ENCODE results near the gene ABCF2. TPM values are rescaled to one million over a fixed set of nuclear protein-coding genes. Genes with fewer than 3 reads are reported as not detected.

ABCF2 gene
- total RNA-seq, 1 donor from 2014 or later: 35.8 TPM

- H3K27ac Mint-ChIP-seq (ENCODE audit: unreplicated experiment): no peak overlapping the region
- H3K36me3 Mint-ChIP-seq (ENCODE audit: low read depth): no peaks in the 10 kb centered on the region
- peak; percentile 89 for DNase-seq (ENCODE audit: low spot score)
- H3K9me3 Mint-ChIP-seq (ENCODE audit: low read depth): no peaks in the 10 kb centered on the region
- TF ChIP-seq CTCF (IDR thresholded peaks at IDR 0.05): no peak
- peaks cover 30% of the 10 kb centered on the region for H3K27me3 Mint-ChIP-seq (ENCODE audit: low read depth)
- H3K4me3 Mint-ChIP-seq (ENCODE audit: unreplicated experiment): no peak overlapping the region
- no peaks in the 10 kb centered on the region for H3K4me1 Mint-ChIP-seq (ENCODE audit: low read depth)
Measured at GRCh38 chr7:151187409-151188251, 39.4 kb downstream of the ABCF2 start.

- H3K36me3 Mint-ChIP-seq (ENCODE audit: low read depth): no peaks in the 10 kb centered on the region
- no peaks in the 10 kb centered on the region for H3K4me1 Mint-ChIP-seq (ENCODE audit: low read depth)
- H3K27ac Mint-ChIP-seq (ENCODE audit: unreplicated experiment): no peak within 1 kb of the TSS
- TF ChIP-seq CTCF (IDR thresholded peaks at IDR 0.05): no peak
- no peaks in the 10 kb centered on the region for H3K9me3 Mint-ChIP-seq (ENCODE audit: low read depth)
- H3K27me3 Mint-ChIP-seq (ENCODE audit: low read depth): peaks cover 34% of the 10 kb centered on the region
- no peak for DNase-seq (ENCODE audit: low spot score)
- no peak within 1 kb of the TSS for H3K4me3 Mint-ChIP-seq (ENCODE audit: unreplicated experiment)
Measured at GRCh38 chr7:151186640-151187408, 40.2 kb downstream of the ABCF2 start, which contains the start of gene ASB10. ASB10 (minus strand) TSS chr7:151187250; CDS start chr7:151187130, 120 bp downstream.

GRCh38 chr7:151185762-151186639 lies 41.0 kb downstream of the ABCF2 start:
- Mint-ChIP-seq H3K4me3 (ENCODE audit: unreplicated experiment) (no peak overlapping the region), H3K4me1 (ENCODE audit: low read depth) (no peaks in the 10 kb centered on the region), H3K27ac (ENCODE audit: unreplicated experiment) (no peak overlapping the region), H3K9me3 (ENCODE audit: low read depth) (no peaks in the 10 kb centered on the region), H3K27me3 (ENCODE audit: low read depth) (peaks cover 35% of the 10 kb centered on the region), H3K36me3 (ENCODE audit: low read depth) (no peaks in the 10 kb centered on the region)
- TF ChIP-seq CTCF (IDR thresholded peaks at IDR 0.05): no peak
- no peak for DNase-seq (ENCODE audit: low spot score)

- Mint-ChIP-seq H3K4me3 (ENCODE audit: unreplicated experiment) (no peak overlapping the region), H3K27ac (ENCODE audit: unreplicated experiment) (no peak overlapping the region), H3K27me3 (ENCODE audit: low read depth) (peaks cover 37% of the 10 kb centered on the region), H3K4me1 (ENCODE audit: low read depth) (no peaks in the 10 kb centered on the region), H3K9me3 (ENCODE audit: low read depth) (no peaks in the 10 kb centered on the region), H3K36me3 (ENCODE audit: low read depth) (no peaks in the 10 kb centered on the region)
- peak; percentile 92 for DNase-seq (ENCODE audit: low spot score)
- TF ChIP-seq CTCF (IDR thresholded peaks at IDR 0.05): no peak
Measured at GRCh38 chr7:151181011-151181431, 46.0 kb downstream of the ABCF2 start.

Data from chondrocyte (in vitro differentiated cells).